GM10266 (cell line): Measurements from ENCODE around the gene STARD10.

Experiments used
- DNase-seq: peaks from one replicate; pipeline ENCODE4 v3.0.0; 2012; ENCODE audit errors: extremely low spot score
- CTCF ChIP-seq: IDR thresholded peaks from 2 replicates; pipeline ENCODE4 v1.5.1; 2012; ENCODE audit warnings: mild to moderate bottlenecking, low read depth; ENCODE audit not compliant: control insufficient read depth, insufficient read depth; ENCODE audit errors: missing control alignments

Gene STARD10

GRCh38 chr11:72788241-72788640, 5.6 kb downstream of the STARD10 start:
- no peak for TF ChIP-seq CTCF
- no peak for DNase-seq

GRCh38 chr11:72787216-72788104, 6.4 kb downstream of the STARD10 start:
- peak; percentile 9 for TF ChIP-seq CTCF
- DNase-seq = peak; percentile 67

- TF ChIP-seq CTCF = no peak
- DNase-seq = no peak
Measured at GRCh38 chr11:72786305-72787215, 7.3 kb downstream of the STARD10 start.

- TF ChIP-seq CTCF = no peak
- DNase-seq = no peak
Measured at GRCh38 chr11:72784662-72785061, 9.2 kb downstream of the STARD10 start.

GRCh38 chr11:72783144-72783905, 10.5 kb downstream of the STARD10 start:
- no peak for DNase-seq
- TF ChIP-seq CTCF = no peak

- peak; percentile 30 for DNase-seq
- TF ChIP-seq CTCF = no peak
Measured at GRCh38 chr11:72782081-72782920, 11.5 kb downstream of the STARD10 start.
